ENCODE data around the gene FES.
"Not testable (repeated sequence)": the region's sequence is repeated elsewhere in the genome, so short reads cannot be mapped to it uniquely, and the experiment has no call there.

Gene FES

DNA sequence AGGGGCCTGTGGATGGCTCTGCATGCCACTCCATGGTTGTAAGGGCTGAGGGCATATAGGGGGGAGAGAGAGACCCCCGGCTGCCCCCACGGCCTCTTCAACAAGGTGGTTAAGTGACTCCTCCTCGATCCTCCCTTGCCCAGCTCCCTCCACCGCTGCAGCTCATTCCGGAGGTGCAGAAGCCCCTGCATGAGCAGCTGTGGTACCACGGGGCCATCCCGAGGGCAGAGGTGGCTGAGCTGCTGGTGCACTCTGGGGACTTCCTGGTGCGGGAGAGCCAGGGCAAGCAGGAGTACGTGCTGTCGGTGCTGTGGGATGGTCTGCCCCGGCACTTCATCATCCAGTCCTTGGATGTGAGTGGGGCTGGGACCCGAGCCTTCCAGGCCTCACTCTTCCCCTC is 6.5 kb downstream of the FES start:
- FAIRE-seq (no peak), DNase-seq (ENCODE audit: low spot score) (no peak)

DNA sequence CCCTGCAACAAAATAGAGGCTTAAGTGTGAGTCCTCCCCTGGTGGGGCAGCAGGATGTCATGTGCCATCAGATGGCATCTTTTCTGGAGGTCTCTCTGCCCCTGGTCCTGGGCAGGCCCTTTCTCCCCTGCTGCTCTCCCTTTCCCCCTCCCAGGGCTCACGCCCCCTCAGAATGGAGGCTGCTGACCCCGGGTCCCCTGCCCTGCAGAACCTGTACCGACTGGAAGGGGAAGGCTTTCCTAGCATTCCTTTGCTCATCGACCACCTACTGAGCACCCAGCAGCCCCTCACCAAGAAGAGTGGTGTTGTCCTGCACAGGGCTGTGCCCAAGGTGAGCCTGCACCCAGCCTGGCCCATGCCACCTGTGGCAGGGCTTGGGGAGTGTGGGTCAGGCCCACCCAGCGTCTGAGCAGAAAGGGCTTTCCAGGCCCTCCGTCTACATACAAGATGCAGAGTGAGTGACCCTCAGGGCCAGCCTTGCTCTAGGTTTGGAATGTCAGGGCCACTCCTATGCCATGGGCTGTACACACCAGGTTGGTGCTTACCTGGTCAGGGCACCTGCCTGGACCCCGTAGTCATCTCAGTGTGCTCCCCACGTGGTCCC is 7.1 kb downstream of the FES start:
- no peak for DNase-seq (ENCODE audit: low spot score)
- FAIRE-seq = no peak

DNA sequence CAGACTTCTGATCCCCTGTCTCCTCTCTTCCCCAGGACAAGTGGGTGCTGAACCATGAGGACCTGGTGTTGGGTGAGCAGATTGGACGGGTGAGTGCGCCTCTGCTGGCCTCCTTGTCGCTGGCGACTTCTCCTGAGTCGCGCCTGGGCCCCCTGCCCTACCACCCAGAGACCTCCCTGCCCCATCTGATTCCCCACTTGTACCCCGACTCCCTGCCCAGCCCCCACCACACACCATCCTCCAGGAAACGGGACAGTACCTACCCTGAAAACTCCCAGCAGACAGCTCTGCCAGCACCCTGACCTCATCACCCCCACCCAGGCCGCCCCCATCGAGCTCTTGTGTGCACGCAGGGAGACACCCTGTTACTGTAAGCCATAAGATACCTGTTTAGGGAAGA is 7.7 kb downstream of the FES start:
- FAIRE-seq (no peak), DNase-seq (ENCODE audit: low spot score) (no peak)

- DNase-seq (ENCODE audit: low spot score) (no peak), FAIRE-seq (no peak)
These were observed 8.3 kb downstream of the FES start for GRCh38 chr15:90892498-90893174.

GRCh38 chr15:90893175-90894090 is 9.1 kb downstream of the FES start:
- no peak for FAIRE-seq
- DNase-seq (ENCODE audit: low spot score) = no peak

- FAIRE-seq = no peak
- no peak for DNase-seq (ENCODE audit: low spot score)
These were observed 11.3 kb downstream of the FES start for GRCh38 chr15:90895571-90896117.

GRCh38 chr15:90897131-90897655 is 12.9 kb downstream of the FES start:
- DNase-seq (ENCODE audit: low spot score); FAIRE-seq: not testable (repeated sequence)

- FAIRE-seq (no peak), DNase-seq (ENCODE audit: low spot score) (no peak)
These were observed 17.1 kb downstream of the FES start for GRCh38 chr15:90901175-90902039.

- DNase-seq (ENCODE audit: low spot score) (peak; percentile 55), FAIRE-seq (no peak)
These were observed 17.9 kb downstream of the FES start for GRCh38 chr15:90902040-90902839.

DNA sequence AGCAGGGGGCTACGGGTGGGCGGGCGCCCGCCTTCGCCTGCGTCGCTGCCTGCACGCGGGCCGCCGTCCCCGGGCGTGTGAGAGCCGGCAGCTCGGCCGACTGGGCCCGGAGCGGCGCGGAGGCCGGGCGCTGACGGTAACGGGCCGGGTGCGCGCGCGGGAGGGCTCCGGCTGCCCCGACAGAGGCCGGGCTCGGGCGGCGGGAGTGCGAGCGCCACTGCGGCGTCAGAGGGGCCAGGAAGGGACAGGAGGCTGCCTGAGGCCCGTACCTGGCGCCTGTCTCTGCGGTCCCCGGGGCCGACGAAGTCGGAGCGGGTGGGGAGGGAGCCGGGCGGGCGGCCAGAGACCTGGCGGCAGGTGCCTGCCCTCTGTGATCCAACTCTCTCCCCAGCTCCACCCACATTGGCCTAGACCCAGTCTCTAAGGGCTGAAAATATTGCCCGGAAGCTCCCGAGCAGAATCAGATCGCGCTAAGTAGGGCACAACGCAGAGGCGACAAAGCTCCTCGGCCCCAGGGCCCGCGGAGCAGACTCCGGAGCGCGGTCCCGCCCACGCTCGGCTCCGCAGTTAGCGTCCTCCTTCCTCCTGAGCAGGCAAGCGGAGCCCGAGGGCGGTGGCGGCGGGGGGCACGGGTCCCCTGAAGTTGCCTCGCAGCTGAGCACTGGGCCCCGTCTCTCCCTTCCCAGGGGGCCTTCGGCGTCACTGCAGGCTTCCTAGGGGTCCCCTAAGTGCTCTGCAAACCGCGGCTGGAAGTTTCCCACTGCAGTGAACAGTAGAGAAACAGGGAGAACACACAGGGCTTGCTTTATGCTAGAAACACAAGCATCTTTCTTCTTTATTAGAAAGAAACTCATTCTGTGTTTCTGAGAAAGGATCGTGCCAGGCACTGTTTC is 18.8 kb downstream of the FES start, which contains the start of gene MAN2A2:
Gene MAN2A2, plus strand, starts transcription at position 463 of the 893 bp plus-strand sequence. CDS start 906 bp downstream, outside the sequence.
- peak; percentile 31 for DNase-seq (ENCODE audit: low spot score)
- no peak for FAIRE-seq

GRCh38 chr15:90903733-90904536 is 19.6 kb downstream of the FES start:
- FAIRE-seq (no peak), DNase-seq (ENCODE audit: low spot score) (no peak)

DNA sequence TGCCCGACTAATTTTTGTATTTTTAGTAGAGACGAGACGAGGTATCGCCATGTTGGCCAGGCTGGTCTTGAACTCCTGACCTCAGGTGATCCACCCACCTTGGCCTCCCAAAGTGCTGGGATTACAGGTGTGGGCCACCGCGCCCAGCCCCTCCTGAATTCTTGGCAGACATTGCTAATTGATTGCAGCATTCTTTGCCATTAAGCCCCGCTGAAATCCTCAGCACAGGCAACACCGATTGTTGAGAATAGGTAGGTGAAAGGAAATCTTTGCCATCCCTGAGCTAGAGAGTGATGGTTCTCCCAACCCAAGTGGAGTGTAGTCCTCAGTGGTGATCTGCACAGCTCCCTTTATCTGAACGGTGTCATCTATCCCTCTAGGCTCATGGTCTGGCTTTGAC is 20.4 kb downstream of the FES start:
- no peak for DNase-seq (ENCODE audit: low spot score)
- FAIRE-seq = no peak

DNA sequence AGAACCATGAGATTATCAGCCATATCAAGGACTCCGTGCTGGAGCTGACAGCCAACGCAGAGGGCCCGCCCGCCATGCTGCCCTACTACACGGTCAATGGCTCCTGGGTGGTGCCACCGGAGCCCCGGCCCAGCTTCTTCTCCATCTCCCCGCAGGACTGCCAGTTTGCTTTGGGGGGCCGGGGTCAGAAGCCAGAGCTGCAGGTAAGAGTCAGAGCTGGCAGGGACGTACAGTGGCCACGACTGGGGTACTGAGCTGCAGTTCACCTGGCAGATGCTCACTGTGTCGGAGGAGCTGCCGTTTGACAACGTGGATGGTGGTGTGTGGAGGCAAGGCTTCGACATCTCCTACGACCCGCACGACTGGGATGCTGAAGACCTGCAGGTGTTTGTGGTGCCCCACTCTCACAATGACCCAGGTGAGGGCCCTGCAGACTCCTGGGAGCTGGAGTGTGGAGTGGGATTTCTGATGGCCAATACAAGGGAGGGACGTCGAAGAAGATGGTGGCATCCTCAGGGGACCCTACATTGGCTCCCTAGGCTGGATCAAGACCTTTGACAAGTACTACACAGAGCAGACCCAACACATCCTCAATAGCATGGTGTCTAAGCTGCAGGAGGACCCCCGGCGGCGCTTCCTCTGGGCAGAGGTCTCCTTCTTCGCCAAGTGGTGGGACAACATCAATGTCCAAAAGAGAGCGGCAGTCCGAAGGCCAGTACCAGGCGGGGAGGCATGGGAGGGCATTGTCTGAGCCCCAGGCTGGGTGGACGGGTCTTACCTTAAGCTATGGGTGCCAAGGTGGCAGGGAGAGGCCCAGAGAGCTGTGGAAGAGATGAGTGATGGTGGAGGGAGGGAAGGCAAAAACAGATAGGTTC is 21.2 kb downstream of the FES start:
- no peak for FAIRE-seq

GRCh38 chr15:90906181-90906849 is 22.0 kb downstream of the FES start:
- no peak for FAIRE-seq

More for the DNA sequence above, 21.2 kb downstream of the FES start:
- DNase-seq (ENCODE audit: low spot score) = no peak

GRCh38 chr15:90907051-90907660 is 22.9 kb downstream of the FES start:
- DNase-seq (ENCODE audit: low spot score) (no peak), FAIRE-seq (no peak)

More at GRCh38 chr15:90906181-90906849, 22.0 kb downstream of the FES start:
- no peak for DNase-seq (ENCODE audit: low spot score)

Measured in RCC 7860 (cell line).